ENCODE results near the gene PCOLCE2. TPM values are rescaled to one million over a fixed set of nuclear protein-coding genes. Genes with fewer than 3 reads are reported as not detected.
"Not testable (repeated sequence)": the region's sequence is repeated elsewhere in the genome, so short reads cannot be mapped to it uniquely, and the experiment has no call there.

PCOLCE2 gene
- total RNA-seq, 6 experiments from 2014 or later, result 0.74 to 17.3 (median 14.6) TPM

GRCh38 chr3:142876417-142876816, 12.5 kb downstream of the PCOLCE2 start:
- Mint-ChIP-seq H3K9me3 (no peaks in the 10 kb centered on the region), H3K4me3 (no peak overlapping the region), H3K36me3 (ENCODE audit: low read depth) (no peaks in the 10 kb centered on the region), H3K27me3 (ENCODE audit: insufficient read depth) (peaks cover 26% of the 10 kb centered on the region), H3K27ac (no peak overlapping the region), H3K4me1 (ENCODE audit: low read depth) (no peaks in the 10 kb centered on the region; the same call in 1 of the 2 replicates)
- DNase-seq, result no peak
- TF ChIP-seq, protein P1, sequence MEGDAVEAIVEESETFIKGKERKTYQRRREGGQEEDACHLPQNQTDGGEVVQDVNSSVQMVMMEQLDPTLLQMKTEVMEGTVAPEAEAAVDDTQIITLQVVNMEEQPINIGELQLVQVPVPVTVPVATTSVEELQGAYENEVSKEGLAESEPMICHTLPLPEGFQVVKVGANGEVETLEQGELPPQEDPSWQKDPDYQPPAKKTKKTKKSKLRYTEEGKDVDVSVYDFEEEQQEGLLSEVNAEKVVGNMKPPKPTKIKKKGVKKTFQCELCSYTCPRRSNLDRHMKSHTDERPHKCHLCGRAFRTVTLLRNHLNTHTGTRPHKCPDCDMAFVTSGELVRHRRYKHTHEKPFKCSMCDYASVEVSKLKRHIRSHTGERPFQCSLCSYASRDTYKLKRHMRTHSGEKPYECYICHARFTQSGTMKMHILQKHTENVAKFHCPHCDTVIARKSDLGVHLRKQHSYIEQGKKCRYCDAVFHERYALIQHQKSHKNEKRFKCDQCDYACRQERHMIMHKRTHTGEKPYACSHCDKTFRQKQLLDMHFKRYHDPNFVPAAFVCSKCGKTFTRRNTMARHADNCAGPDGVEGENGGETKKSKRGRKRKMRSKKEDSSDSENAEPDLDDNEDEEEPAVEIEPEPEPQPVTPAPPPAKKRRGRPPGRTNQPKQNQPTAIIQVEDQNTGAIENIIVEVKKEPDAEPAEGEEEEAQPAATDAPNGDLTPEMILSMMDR (IDR thresholded peaks at IDR 0.05), result no peak

DNA sequence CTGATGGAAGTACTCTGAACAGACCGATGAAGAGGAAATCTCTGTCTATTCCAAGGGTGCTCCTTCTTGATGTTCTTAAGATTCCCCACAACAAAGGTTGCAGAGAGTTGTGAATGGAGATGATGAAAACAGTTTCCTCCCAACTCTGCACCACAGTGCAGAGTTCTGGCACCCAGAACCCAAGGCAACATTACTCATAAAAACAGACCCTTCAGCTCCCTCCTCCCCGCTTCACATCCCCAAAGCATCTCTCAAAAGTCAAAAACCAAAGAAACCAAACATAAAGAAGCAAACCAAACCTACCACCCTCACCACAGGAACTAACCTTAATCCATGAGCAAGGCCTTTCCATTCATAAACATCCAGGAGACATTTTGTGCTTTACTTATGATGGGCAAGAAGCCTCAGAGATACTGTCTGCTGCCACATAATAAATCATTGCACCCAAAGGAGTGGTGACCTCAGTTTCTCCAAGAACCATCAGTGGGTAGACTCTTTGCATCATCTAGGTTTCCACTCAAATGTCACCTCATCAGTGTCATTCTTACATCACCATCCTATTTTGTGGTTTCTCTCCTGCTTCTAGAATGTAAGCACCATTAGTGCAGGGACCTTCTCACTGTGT, 13.2 kb downstream of the PCOLCE2 start:
- Mint-ChIP-seq H3K4me1 (ENCODE audit: low read depth) (no peaks in the 10 kb centered on the region; the same call in 1 of the 2 replicates), H3K4me3 (no peak overlapping the region), H3K27ac (no peak overlapping the region), H3K36me3 (ENCODE audit: low read depth) (no peaks in the 10 kb centered on the region), H3K27me3 (ENCODE audit: insufficient read depth) (peaks cover 30% of the 10 kb centered on the region), H3K9me3 (no peaks in the 10 kb centered on the region)
- DNase-seq, result no peak
- TF ChIP-seq, protein P1 (IDR thresholded peaks at IDR 0.05), result no peak

GRCh38 chr3:142875099-142875498, 13.8 kb downstream of the PCOLCE2 start:
- Mint-ChIP-seq H3K36me3 (ENCODE audit: low read depth) (no peaks in the 10 kb centered on the region), H3K27me3 (ENCODE audit: insufficient read depth) (peaks cover 30% of the 10 kb centered on the region), H3K4me3 (no peak overlapping the region), H3K27ac (no peak overlapping the region), H3K9me3 (no peaks in the 10 kb centered on the region), H3K4me1 (ENCODE audit: low read depth) (no peaks in the 10 kb centered on the region)
- no peak for DNase-seq
- TF ChIP-seq, protein P1 (IDR thresholded peaks at IDR 0.05), result no peak

GRCh38 chr3:142868382-142868781, 20.5 kb downstream of the PCOLCE2 start:
- not testable (repeated sequence) for H3K4me3 Mint-ChIP-seq; H3K36me3 Mint-ChIP-seq (ENCODE audit: low read depth); H3K27ac Mint-ChIP-seq; DNase-seq; H3K4me1 Mint-ChIP-seq (ENCODE audit: low read depth); H3K9me3 Mint-ChIP-seq
- peaks cover 21% of the 10 kb centered on the region for H3K27me3 Mint-ChIP-seq (ENCODE audit: insufficient read depth)

DNA sequence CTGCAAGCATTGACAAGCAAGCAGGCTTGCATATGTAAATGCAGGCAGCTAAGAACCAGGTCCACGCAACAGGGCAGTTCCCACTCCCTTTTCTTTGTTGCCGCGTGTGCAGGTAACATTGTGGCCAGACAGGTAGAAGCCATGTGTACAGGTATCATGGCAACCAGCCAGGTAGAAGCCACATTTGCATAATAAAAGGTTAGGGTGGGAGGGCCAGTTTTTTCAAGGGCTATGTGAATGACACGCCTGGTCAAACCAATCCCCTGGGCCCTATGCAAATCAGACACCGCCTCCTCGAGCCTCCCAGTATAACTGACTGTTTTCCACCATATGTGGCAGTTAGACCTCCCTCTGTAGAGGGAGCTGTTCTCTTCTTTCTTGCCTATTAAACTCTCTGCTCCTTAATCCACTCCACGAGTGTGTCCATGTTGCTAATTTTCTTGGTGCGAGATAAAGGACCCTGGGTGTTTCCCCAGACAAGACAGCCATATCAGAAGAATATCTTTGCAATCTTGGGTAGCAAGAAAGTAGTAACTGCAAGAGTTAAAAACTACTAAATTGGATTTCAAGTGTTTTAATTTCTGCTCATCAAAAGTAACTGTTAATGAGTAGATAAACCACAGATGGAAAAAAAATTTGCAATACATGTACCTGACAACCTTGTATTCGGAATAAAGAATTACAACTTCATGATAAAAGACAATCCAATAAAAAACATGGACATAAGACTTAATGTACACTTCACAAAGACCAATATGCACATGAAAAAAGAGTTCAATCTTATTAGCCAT, 21.8 kb downstream of the PCOLCE2 start:
- peaks cover 13% of the 10 kb centered on the region for H3K4me1 Mint-ChIP-seq (ENCODE audit: low read depth)

More for the DNA sequence above, 21.8 kb downstream of the PCOLCE2 start:
- TF ChIP-seq, protein P1 (IDR thresholded peaks at IDR 0.05), result no peak
- Mint-ChIP-seq H3K27ac (no peak overlapping the region), H3K4me3 (no peak overlapping the region), H3K36me3 (ENCODE audit: low read depth) (no peaks in the 10 kb centered on the region), H3K9me3 (no peaks in the 10 kb centered on the region), H3K27me3 (ENCODE audit: insufficient read depth) (peaks cover 24% of the 10 kb centered on the region)
- no peak for DNase-seq

Data from HFFc6 (cell line).